ENCODE results near the gene HCN2. TPM values are rescaled to one million over a fixed set of nuclear protein-coding genes. Genes with fewer than 3 reads are reported as not detected.

HCN2 gene
- total RNA-seq, 1 donor from 2014 or later: not detected

GRCh38 chr19:554817-555216 is 34.9 kb upstream of the HCN2 start:
- no peak overlapping the region for H3K27ac ChIP-seq (ENCODE audit: low read depth, low read length)
- no peak overlapping the region for H3K4me3 ChIP-seq (ENCODE audit: low read length in 3 of 3)
- H3K4me1 ChIP-seq (ENCODE audit: control insufficient read depth in 3 of 3, insufficient read depth in 3 of 3, low read length in 3 of 3): peaks cover 0 to 5% (median 4%) of the 10 kb centered on the region in 3 donors
- H3K9me3 ChIP-seq (ENCODE audit: control insufficient read depth in 3 of 3, low read length in 3 of 3): no peaks in the 10 kb centered on the region
- no peaks in the 10 kb centered on the region for H3K36me3 ChIP-seq (ENCODE audit: control insufficient read depth in 3 of 3, insufficient read depth in 3 of 3, low read length in 3 of 3)
- H3K9ac ChIP-seq (ENCODE audit: low read depth in 1 of 3, low read length in 3 of 3): no peak overlapping the region
- peaks cover 7 to 13% (median 13%) of the 10 kb centered on the region in 3 donors for H3K27me3 ChIP-seq (ENCODE audit: control insufficient read depth in 3 of 3, insufficient read depth in 3 of 3, low read length in 3 of 3)

- Histone ChIP-seq H3K36me3 (ENCODE audit: control insufficient read depth in 3 of 3, insufficient read depth in 3 of 3, low read length in 3 of 3) (no peaks in the 10 kb centered on the region), H3K27ac (ENCODE audit: low read depth, low read length) (no peak overlapping the region)
Measured at GRCh38 chr19:555474-555808, 34.2 kb upstream of the HCN2 start.

DNA sequence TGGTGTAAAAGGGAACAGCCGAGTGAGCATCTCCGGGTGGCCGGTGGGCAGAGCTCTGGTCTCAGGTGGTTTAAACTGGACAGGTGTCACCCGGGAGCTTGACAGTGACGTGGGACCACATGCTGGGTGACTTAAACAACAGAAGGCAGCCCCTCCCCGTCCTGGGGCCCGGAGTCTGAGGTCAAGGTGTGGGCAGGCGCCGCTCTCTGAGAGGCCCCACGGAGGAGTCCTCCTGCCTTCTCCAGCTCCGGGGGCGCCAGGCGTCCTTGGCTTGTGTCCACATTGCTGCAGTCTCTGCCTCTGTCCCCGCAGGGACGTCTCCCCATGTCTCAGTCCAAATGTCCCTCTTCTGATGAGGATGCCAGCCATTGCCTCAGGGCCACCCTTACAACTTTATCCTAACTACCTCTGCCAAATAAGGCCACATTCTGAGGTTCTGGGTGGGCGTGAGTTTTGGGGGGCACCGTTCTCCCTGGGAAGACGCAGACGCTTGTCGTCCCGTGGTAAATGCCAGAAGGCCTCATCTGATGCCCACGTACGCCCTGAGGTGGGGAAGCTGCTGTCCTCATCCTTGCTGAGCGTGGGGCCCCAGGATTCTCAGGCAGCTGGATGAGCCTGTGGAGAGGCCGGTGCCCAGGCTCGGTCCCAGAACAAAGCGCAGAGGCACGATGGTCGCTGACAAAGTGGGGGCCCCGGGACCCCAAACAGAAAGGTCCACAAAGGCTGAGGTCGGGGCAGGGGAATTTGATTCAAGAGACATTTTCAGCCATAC is 32.9 kb upstream of the HCN2 start:
- H3K4me3 ChIP-seq (ENCODE audit: low read length in 3 of 3): no peak overlapping the region
- peaks cover 0 to 2% (median 0%) of the 10 kb centered on the region in 3 donors for H3K4me1 ChIP-seq (ENCODE audit: control insufficient read depth in 3 of 3, insufficient read depth in 3 of 3, low read length in 3 of 3)
- no peaks in the 10 kb centered on the region for H3K9me3 ChIP-seq (ENCODE audit: control insufficient read depth in 3 of 3, low read length in 3 of 3)
- H3K27me3 ChIP-seq (ENCODE audit: control insufficient read depth in 3 of 3, insufficient read depth in 3 of 3, low read length in 3 of 3): peaks cover 7 to 9% (median 7%) of the 10 kb centered on the region in 3 donors
- no peaks in the 10 kb centered on the region for H3K36me3 ChIP-seq (ENCODE audit: control insufficient read depth in 3 of 3, insufficient read depth in 3 of 3, low read length in 3 of 3)
- no peak overlapping the region for H3K27ac ChIP-seq (ENCODE audit: low read depth, low read length)
- H3K9ac ChIP-seq (ENCODE audit: low read depth in 1 of 3, low read length in 3 of 3): no peak overlapping the region

More at GRCh38 chr19:555474-555808, 34.2 kb upstream of the HCN2 start:
- Histone ChIP-seq H3K4me3 (ENCODE audit: low read length in 3 of 3) (no peak overlapping the region), H3K27me3 (ENCODE audit: control insufficient read depth in 3 of 3, insufficient read depth in 3 of 3, low read length in 3 of 3) (peaks cover 7 to 13% (median 13%) of the 10 kb centered on the region in 3 donors), H3K9me3 (ENCODE audit: control insufficient read depth in 3 of 3, low read length in 3 of 3) (no peaks in the 10 kb centered on the region), H3K4me1 (ENCODE audit: control insufficient read depth in 3 of 3, insufficient read depth in 3 of 3, low read length in 3 of 3) (peaks cover 0 to 5% (median 4%) of the 10 kb centered on the region in 3 donors), H3K9ac (ENCODE audit: low read depth in 1 of 3, low read length in 3 of 3) (no peak overlapping the region)

DNA sequence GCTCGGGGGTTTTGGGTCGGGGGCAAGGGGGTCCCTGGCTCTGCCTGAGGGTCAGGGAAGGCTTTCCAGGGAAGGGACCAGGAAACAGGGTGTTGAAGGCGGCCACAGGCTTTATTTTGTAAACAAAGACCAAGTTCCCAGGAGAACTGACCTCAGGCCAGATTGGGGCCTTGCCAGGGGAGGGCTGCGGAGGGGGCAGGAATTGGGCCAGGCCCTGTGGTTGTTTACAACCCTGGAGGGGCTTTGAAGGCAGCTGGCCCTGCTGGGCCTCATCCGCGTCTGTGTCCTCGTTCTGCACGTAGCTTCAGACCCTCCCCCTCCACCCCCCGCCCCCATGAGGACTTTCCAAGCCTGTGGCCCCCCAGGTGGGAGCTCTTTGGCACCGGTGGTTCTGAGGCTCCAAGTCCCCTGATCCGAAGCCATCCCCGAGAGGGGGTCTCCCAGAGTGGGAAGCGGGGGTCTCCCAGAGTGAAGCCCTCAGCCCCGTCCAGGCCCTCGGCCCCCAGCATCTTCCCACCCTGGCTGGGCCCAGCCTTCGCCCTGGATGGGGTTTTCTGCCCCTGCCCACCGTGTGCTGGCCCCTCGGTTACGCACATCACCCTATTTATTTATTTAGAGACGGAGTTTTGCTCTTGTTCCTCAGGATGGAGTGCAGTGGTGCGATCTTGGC is 30.8 kb upstream of the HCN2 start:
- no peak overlapping the region for H3K9ac ChIP-seq (ENCODE audit: low read depth in 1 of 3, low read length in 3 of 3)
- H3K27me3 ChIP-seq (ENCODE audit: control insufficient read depth in 3 of 3, insufficient read depth in 3 of 3, low read length in 3 of 3): peaks cover 5 to 9% (median 7%) of the 10 kb centered on the region in 3 donors
- no peak overlapping the region for H3K27ac ChIP-seq (ENCODE audit: low read depth, low read length)
- H3K4me1 ChIP-seq (ENCODE audit: control insufficient read depth in 3 of 3, insufficient read depth in 3 of 3, low read length in 3 of 3): peaks cover 0 to 2% (median 0%) of the 10 kb centered on the region in 3 donors
- no peaks in the 10 kb centered on the region for H3K36me3 ChIP-seq (ENCODE audit: control insufficient read depth in 3 of 3, insufficient read depth in 3 of 3, low read length in 3 of 3)
- no peak overlapping the region for H3K4me3 ChIP-seq (ENCODE audit: low read length in 3 of 3)
- H3K9me3 ChIP-seq (ENCODE audit: control insufficient read depth in 3 of 3, low read length in 3 of 3): no peaks in the 10 kb centered on the region

DNA sequence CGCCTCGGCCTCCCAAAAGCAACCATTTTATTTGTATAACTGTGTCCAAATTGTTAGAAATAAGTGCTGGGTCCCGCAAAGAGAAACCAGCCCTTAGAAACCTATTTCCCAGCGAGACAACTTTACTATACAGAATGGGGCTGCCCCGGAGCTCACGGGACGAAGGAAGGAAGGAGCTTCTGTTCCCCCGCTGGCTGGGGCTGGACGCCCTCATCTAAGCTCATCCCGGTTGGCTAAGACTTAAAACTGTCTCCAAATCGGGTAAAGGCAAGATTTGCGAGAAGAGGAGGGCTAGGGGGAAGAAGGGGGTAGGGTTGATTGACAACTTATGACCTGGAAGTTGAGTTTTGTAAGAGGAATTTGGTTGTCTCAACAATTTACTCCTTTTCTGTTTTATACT is 29.6 kb upstream of the HCN2 start:
- Histone ChIP-seq H3K27ac (ENCODE audit: low read depth, low read length) (no peak overlapping the region), H3K9ac (ENCODE audit: low read depth in 1 of 3, low read length in 3 of 3) (no peak overlapping the region), H3K27me3 (ENCODE audit: control insufficient read depth in 3 of 3, insufficient read depth in 3 of 3, low read length in 3 of 3) (peaks cover 3 to 6% (median 5%) of the 10 kb centered on the region in 3 donors), H3K9me3 (ENCODE audit: control insufficient read depth in 3 of 3, low read length in 3 of 3) (no peaks in the 10 kb centered on the region), H3K36me3 (ENCODE audit: control insufficient read depth in 3 of 3, insufficient read depth in 3 of 3, low read length in 3 of 3) (no peaks in the 10 kb centered on the region), H3K4me1 (ENCODE audit: control insufficient read depth in 3 of 3, insufficient read depth in 3 of 3, low read length in 3 of 3) (peaks cover 0 to 2% (median 0%) of the 10 kb centered on the region in 3 donors), H3K4me3 (ENCODE audit: low read length in 3 of 3) (no peak overlapping the region)

GRCh38 chr19:566403-566802 is 23.3 kb upstream of the HCN2 start:
- no peak overlapping the region for H3K4me3 ChIP-seq (ENCODE audit: low read length in 3 of 3)
- H3K4me1 ChIP-seq (ENCODE audit: control insufficient read depth in 3 of 3, insufficient read depth in 3 of 3, low read length in 3 of 3): peaks cover 5 to 7% (median 6%) of the 10 kb centered on the region in 3 donors
- H3K27ac ChIP-seq (ENCODE audit: low read depth, low read length): no peak overlapping the region
- H3K9ac ChIP-seq (ENCODE audit: low read depth in 1 of 3, low read length in 3 of 3): no peak overlapping the region
- peaks cover 0 to 5% (median 4%) of the 10 kb centered on the region in 3 donors for H3K27me3 ChIP-seq (ENCODE audit: control insufficient read depth in 3 of 3, insufficient read depth in 3 of 3, low read length in 3 of 3)
- H3K36me3 ChIP-seq (ENCODE audit: control insufficient read depth in 3 of 3, insufficient read depth in 3 of 3, low read length in 3 of 3): no peaks in the 10 kb centered on the region
- H3K9me3 ChIP-seq (ENCODE audit: control insufficient read depth in 3 of 3, low read length in 3 of 3): no peaks in the 10 kb centered on the region

GRCh38 chr19:566844-567243 is 22.8 kb upstream of the HCN2 start:
- Histone ChIP-seq H3K9me3 (ENCODE audit: control insufficient read depth in 3 of 3, low read length in 3 of 3) (no peaks in the 10 kb centered on the region), H3K27ac (ENCODE audit: low read depth, low read length) (no peak overlapping the region), H3K27me3 (ENCODE audit: control insufficient read depth in 3 of 3, insufficient read depth in 3 of 3, low read length in 3 of 3) (peaks cover 0 to 5% (median 4%) of the 10 kb centered on the region in 3 donors), H3K9ac (ENCODE audit: low read depth in 1 of 3, low read length in 3 of 3) (no peak overlapping the region), H3K36me3 (ENCODE audit: control insufficient read depth in 3 of 3, insufficient read depth in 3 of 3, low read length in 3 of 3) (no peaks in the 10 kb centered on the region), H3K4me3 (ENCODE audit: low read length in 3 of 3) (no peak overlapping the region), H3K4me1 (ENCODE audit: control insufficient read depth in 3 of 3, insufficient read depth in 3 of 3, low read length in 3 of 3) (peaks cover 9 to 11% (median 10%) of the 10 kb centered on the region in 3 donors)

DNA sequence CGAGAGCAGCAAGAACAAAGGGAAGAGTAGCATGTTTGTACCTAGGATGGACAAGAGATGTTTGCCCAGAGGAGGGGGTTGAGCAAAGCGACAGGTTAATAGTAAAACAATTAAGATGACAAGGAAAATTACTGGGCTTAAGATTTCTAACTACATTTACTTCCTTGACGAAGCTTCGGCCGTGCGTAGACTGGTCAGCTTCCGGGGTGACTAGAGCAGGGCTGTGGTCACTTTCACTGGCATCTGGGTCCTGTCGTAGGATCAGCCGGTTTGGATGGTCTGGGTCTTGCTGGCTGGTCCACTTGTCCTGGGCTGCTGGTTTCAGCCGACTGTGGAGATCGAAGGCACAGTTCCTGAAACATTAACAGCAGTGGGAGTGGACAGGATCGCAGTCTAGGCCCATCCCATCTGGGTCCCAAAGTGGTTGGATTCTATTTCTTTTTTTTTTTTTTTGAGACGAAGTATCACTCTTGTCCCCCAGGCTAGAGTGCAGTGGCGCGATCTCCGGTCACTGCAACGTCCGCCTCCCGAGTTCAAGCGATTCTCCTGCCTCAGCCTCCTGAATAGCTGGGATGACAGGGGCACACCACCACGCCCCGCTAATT is 22.3 kb upstream of the HCN2 start:
- Histone ChIP-seq H3K9me3 (ENCODE audit: control insufficient read depth in 3 of 3, low read length in 3 of 3) (no peaks in the 10 kb centered on the region), H3K36me3 (ENCODE audit: control insufficient read depth in 3 of 3, insufficient read depth in 3 of 3, low read length in 3 of 3) (no peaks in the 10 kb centered on the region), H3K9ac (ENCODE audit: low read depth in 1 of 3, low read length in 3 of 3) (no peak overlapping the region), H3K4me3 (ENCODE audit: low read length in 3 of 3) (no peak overlapping the region), H3K4me1 (ENCODE audit: control insufficient read depth in 3 of 3, insufficient read depth in 3 of 3, low read length in 3 of 3) (peaks cover 9 to 11% (median 10%) of the 10 kb centered on the region in 3 donors), H3K27ac (ENCODE audit: low read depth, low read length) (no peak overlapping the region), H3K27me3 (ENCODE audit: control insufficient read depth in 3 of 3, insufficient read depth in 3 of 3, low read length in 3 of 3) (peaks cover 0 to 5% (median 4%) of the 10 kb centered on the region in 3 donors)

- Histone ChIP-seq H3K27me3 (ENCODE audit: control insufficient read depth in 3 of 3, insufficient read depth in 3 of 3, low read length in 3 of 3) (peaks cover 0 to 5% (median 4%) of the 10 kb centered on the region in 3 donors), H3K4me3 (ENCODE audit: low read length in 3 of 3) (no peak overlapping the region), H3K9ac (ENCODE audit: low read depth in 1 of 3, low read length in 3 of 3) (no peak overlapping the region), H3K9me3 (ENCODE audit: control insufficient read depth in 3 of 3, low read length in 3 of 3) (no peaks in the 10 kb centered on the region), H3K4me1 (ENCODE audit: control insufficient read depth in 3 of 3, insufficient read depth in 3 of 3, low read length in 3 of 3) (peaks cover 24 to 32% (median 28%) of the 10 kb centered on the region in 3 donors), H3K27ac (ENCODE audit: low read depth, low read length) (no peak overlapping the region), H3K36me3 (ENCODE audit: control insufficient read depth in 3 of 3, insufficient read depth in 3 of 3, low read length in 3 of 3) (peaks cover 0 to 7% (median 0%) of the 10 kb centered on the region in 3 donors)
Measured at GRCh38 chr19:570251-570686, 19.4 kb upstream of the HCN2 start.

All from skeletal muscle tissue (tissue), 4 donors.